HEK293 (cell line): ENCODE results near the gene HADHB.
"Not testable (repeated sequence)": the region's sequence is repeated elsewhere in the genome, so short reads cannot be mapped to it uniquely, and the experiment has no call there.

ENCODE experiments used
- CTCF ChIA-PET: fragments of 350-600 bp; formaldehyde crosslinking; extraction: SDS; loops from one replicate; lab custom pipeline; 2021; ENCODE audit warnings: antibody characterized with exemption; lab: Yijun Ruan, JAX
- POLR2A ChIA-PET: fragments of 300-600 bp; formaldehyde crosslinking; extraction: SDS; loops from one replicate; lab custom pipeline; 2020; ENCODE audit warnings: antibody characterized with exemption, inconsistent platforms; lab: Yijun Ruan, JAX
- H3K27ac ChIP-seq: fragments of 200-500 bp; sonication (Bioruptor generic); 2 replicates; pipeline ENCODE4 v1.5.1; 2014; ENCODE audit warnings: low read depth, low read length, control low read depth, inconsistent platforms; ENCODE audit errors: extremely low read depth
- H3K36me3 ChIP-seq, 2 experiments: fragments of 200-500 bp in 1 of 2; sonication (Bioruptor generic) in 1 of 2; 1 replicate in 1 of 2; 2 replicates in 1 of 2; pipeline ENCODE4 v1.5.1; 2014 to 2017; ENCODE audit warnings: inconsistent platforms in 2 of 2, low read length in 2 of 2; ENCODE audit not compliant: control insufficient read depth in 2 of 2, insufficient read depth in 1 of 2
- H3K4me1 ChIP-seq: fragments of 200-500 bp; sonication (Bioruptor generic); 2 replicates; pipeline ENCODE4 v1.5.1; 2014; ENCODE audit warnings: mild to moderate bottlenecking, low read length, inconsistent platforms; ENCODE audit not compliant: control insufficient read depth, insufficient read depth
- H3K4me3 ChIP-seq: 2 replicates; pipeline ENCODE4 v1.5.1; 2011; ENCODE audit warnings: low read depth, mild to moderate bottlenecking, control low read depth, low read length, moderate library complexity
- H3K9me3 ChIP-seq: fragments of 200-500 bp; sonication (Bioruptor generic); 2 replicates; pipeline ENCODE4 v1.5.1; 2014; ENCODE audit warnings: low read depth, low read length, inconsistent platforms; ENCODE audit not compliant: control insufficient read depth, insufficient read depth
- BCL11B ChIP-seq: fragments of 450-650 bp; formaldehyde crosslinking; IDR thresholded peaks from 2 replicates; pipeline ENCODE4 v1.5.1; 2016; ENCODE audit warnings: low read depth, missing biosample characterization, missing genetic modification characterization
- GLI2 ChIP-seq: fragments of 450-650 bp; formaldehyde crosslinking; IDR thresholded peaks from 2 replicates; pipeline ENCODE4; 2017; ENCODE audit warnings: missing biosample characterization, missing genetic modification characterization, low read depth, borderline replicate concordance
- IKZF3 ChIP-seq: fragments of 450-650 bp; IDR thresholded peaks from 2 replicates; pipeline ENCODE4 v1.5.0; 2018; ENCODE audit warnings: missing biosample characterization, mild to moderate bottlenecking, missing genetic modification characterization, moderate library complexity
- PRDM1 ChIP-seq: fragments of 450-650 bp; formaldehyde crosslinking; IDR thresholded peaks from 2 replicates; pipeline ENCODE4; 2016; ENCODE audit warnings: missing biosample characterization, missing genetic modification characterization
- REPIN1 ChIP-seq: fragments of 450-650 bp; formaldehyde crosslinking; IDR thresholded peaks from 2 replicates; pipeline ENCODE4 v1.5.1; 2017; ENCODE audit warnings: missing biosample characterization, missing genetic modification characterization, low read depth
- SP3 ChIP-seq: fragments of 450-650 bp; formaldehyde crosslinking; IDR thresholded peaks from 2 replicates; pipeline ENCODE4 v1.5.1; 2016; ENCODE audit warnings: missing biosample characterization, missing genetic modification characterization
- YY1 ChIP-seq: fragments of 450-650 bp; formaldehyde crosslinking; IDR thresholded peaks from 2 replicates; pipeline ENCODE4 v1.5.1; 2018; ENCODE audit warnings: missing biosample characterization, missing genetic modification characterization
- ZFP37 ChIP-seq: fragments of 450-650 bp; formaldehyde crosslinking; IDR thresholded peaks from 2 replicates; pipeline ENCODE4 v1.5.1; 2016; ENCODE audit warnings: missing biosample characterization, missing genetic modification characterization
- ZIC2 ChIP-seq: fragments of 450-650 bp; formaldehyde crosslinking; IDR thresholded peaks from 2 replicates; pipeline ENCODE4 v1.5.1; 2016; ENCODE audit warnings: missing biosample characterization, missing genetic modification characterization
- ZNF184 ChIP-seq: fragments of 450-650 bp; IDR thresholded peaks from 2 replicates; pipeline ENCODE4 v1.5.1; 2018; ENCODE audit warnings: missing biosample characterization, mild to moderate bottlenecking, missing genetic modification characterization
- ZNF354C ChIP-seq: fragments of 450-650 bp; formaldehyde crosslinking; IDR thresholded peaks from 2 replicates; pipeline ENCODE4 v1.5.1; 2016; ENCODE audit warnings: missing biosample characterization, missing genetic modification characterization, low read depth, borderline replicate concordance
- ZNF391 ChIP-seq: fragments of 450-650 bp; formaldehyde crosslinking; IDR thresholded peaks from 2 replicates; pipeline ENCODE4 v1.5.1; 2016; ENCODE audit warnings: low read depth, missing biosample characterization, missing genetic modification characterization, borderline replicate concordance
- ZNF560 ChIP-seq: fragments of 450-650 bp; formaldehyde crosslinking; IDR thresholded peaks from 2 replicates; pipeline ENCODE4 v1.5.1; 2017; ENCODE audit warnings: missing biosample characterization, missing genetic modification characterization, borderline replicate concordance
- ZNF596 ChIP-seq: fragments of 450-650 bp; IDR thresholded peaks from 2 replicates; pipeline ENCODE4 v1.5.0; 2018; ENCODE audit warnings: missing biosample characterization, mild to moderate bottlenecking, missing genetic modification characterization, moderate library complexity
- ZNF610 ChIP-seq: fragments of 450-650 bp; formaldehyde crosslinking; IDR thresholded peaks from 2 replicates; pipeline ENCODE4 v1.5.1; 2016; ENCODE audit warnings: missing biosample characterization, missing genetic modification characterization, borderline replicate concordance
- ZNF701 ChIP-seq: fragments of 450-650 bp; formaldehyde crosslinking; IDR thresholded peaks from 2 replicates; pipeline ENCODE4 v1.5.1; 2016; ENCODE audit warnings: missing biosample characterization, missing genetic modification characterization
- ZNF747 ChIP-seq: fragments of 450-650 bp; formaldehyde crosslinking; IDR thresholded peaks from 2 replicates; pipeline ENCODE4 v1.5.1; 2016; ENCODE audit warnings: missing biosample characterization, missing genetic modification characterization
- ZNF76 ChIP-seq: fragments of 450-650 bp; formaldehyde crosslinking; IDR thresholded peaks from 2 replicates; pipeline ENCODE4; 2016; ENCODE audit warnings: low read depth, missing biosample characterization, missing genetic modification characterization, borderline replicate concordance
- ZSCAN23 ChIP-seq: fragments of 450-650 bp; formaldehyde crosslinking; IDR thresholded peaks from 2 replicates; pipeline ENCODE4 v1.5.1; 2016; ENCODE audit warnings: missing biosample characterization, missing genetic modification characterization
- ZXDB ChIP-seq: fragments of 450-650 bp; formaldehyde crosslinking; IDR thresholded peaks from 2 replicates; pipeline ENCODE4 v1.5.1; 2016; ENCODE audit warnings: missing biosample characterization, missing genetic modification characterization
- TF ChIP-seq, protein P1 (sequence below): fragments of 450-650 bp; formaldehyde crosslinking; IDR thresholded peaks from 2 replicates; pipeline ENCODE4 v1.5.1; 2016; ENCODE audit warnings: missing biosample characterization, missing genetic modification characterization
- TF ChIP-seq, protein P2 (sequence below): fragments of 450-650 bp; formaldehyde crosslinking; IDR thresholded peaks from 2 replicates; pipeline ENCODE4 v1.5.1; 2016; ENCODE audit warnings: missing biosample characterization, missing genetic modification characterization
- TF ChIP-seq, protein P3 (sequence below): fragments of 450-650 bp; formaldehyde crosslinking; IDR thresholded peaks from 2 replicates; pipeline ENCODE4 v1.5.1; 2016; ENCODE audit warnings: missing biosample characterization, missing genetic modification characterization
- TF ChIP-seq, protein P4 (sequence below): fragments of 450-650 bp; formaldehyde crosslinking; IDR thresholded peaks from 2 replicates; pipeline ENCODE4 v1.5.1; 2017; ENCODE audit warnings: missing biosample characterization, missing genetic modification characterization

The HADHB gene

DNA sequence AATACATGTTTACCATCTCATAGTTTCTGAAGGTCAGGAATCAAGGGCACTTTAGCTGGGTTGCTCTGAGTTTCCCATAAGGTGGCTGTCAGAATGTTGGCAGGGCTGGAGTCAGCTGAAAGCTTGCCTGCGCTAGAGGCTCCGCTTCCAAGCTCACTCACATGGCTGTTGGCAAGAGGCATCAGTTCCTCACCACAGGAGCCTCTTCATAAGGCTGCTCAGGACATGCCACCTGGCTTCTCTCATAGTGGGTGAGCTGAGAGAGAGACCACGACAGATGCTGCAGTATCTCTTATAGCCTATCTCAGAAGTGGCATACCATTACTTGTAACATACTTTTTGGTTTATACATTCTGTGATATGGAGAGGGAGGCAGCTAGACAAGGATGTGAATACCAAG, 7.2 kb downstream of the HADHB start:
- ChIA-PET POLR2A (no interaction called here), CTCF (interaction anchor here (0.6 kb wide), 1 partner anchor 136 kb away, joined by 3 read pairs; no protein-coding TSS in a partner anchor)
- H3K4me3 ChIP-seq: no peak overlapping the region

DNA sequence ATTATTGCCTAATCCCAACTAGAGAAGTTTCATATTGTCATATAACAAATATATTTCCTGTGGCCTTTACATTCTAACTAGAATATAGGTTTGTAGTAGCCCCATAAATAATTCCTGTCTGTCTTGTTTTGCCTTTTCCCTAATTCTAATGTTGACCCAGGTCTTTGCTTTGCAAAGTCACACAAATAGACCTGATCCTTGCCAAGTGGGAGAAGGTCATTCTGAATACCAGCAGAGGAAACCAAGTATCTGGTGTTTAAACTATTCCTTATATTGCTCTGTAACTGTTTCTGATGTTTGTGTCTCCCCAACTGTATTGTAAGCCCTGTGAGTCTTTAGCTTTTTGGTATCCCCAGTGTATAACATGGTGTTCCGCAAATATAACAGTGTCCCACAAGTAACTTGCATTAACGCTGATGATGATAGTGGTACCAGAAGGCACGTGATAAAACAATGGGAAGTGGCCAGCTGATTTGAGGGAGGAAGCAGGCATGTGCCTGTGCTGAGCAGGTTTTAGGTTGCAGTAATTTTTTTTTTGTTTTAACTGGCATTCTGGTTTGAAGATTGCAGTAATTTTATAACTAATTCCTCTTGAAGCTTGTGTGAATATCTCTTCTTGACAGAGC, 11.1 kb downstream of the HADHB start:
- Histone ChIP-seq H3K9me3 (no peaks in the 10 kb centered on the region), H3K4me3 (no peak overlapping the region), H3K27ac (no peak overlapping the region), H3K4me1 (no peaks in the 10 kb centered on the region), H3K36me3 (peaks cover 3 to 27% of the 10 kb centered on the region in 2 experiments; a peak in 2 of 3 replicates)
- ChIA-PET POLR2A (no interaction called here), CTCF (interaction anchor here (0.6 kb wide), 1 partner anchor 300 kb away, joined by 3 read pairs; no protein-coding TSS in a partner anchor)
- TF ChIP-seq PRDM1 (tag by site-specific recombination) (no peak), ZIC2 (tag by site-specific recombination) (no peak), ZNF596 (no peak), ZNF701 (no peak), ZNF391 (tag by site-specific recombination) (no peak), ZNF354C (tag by site-specific recombination) (no peak), BCL11B (tag by site-specific recombination) (no peak), REPIN1 (tag by site-specific recombination) (no peak), IKZF3 (tag by site-specific recombination) (no peak), ZXDB (tag by site-specific recombination) (no peak), SP3 (tag by site-specific recombination) (no peak), ZNF184 (tag by site-specific recombination) (no peak), ZFP37 (tag by site-specific recombination) (no peak), ZNF747 (tag by site-specific recombination) (no peak)
- TF ChIP-seq, protein P1, sequence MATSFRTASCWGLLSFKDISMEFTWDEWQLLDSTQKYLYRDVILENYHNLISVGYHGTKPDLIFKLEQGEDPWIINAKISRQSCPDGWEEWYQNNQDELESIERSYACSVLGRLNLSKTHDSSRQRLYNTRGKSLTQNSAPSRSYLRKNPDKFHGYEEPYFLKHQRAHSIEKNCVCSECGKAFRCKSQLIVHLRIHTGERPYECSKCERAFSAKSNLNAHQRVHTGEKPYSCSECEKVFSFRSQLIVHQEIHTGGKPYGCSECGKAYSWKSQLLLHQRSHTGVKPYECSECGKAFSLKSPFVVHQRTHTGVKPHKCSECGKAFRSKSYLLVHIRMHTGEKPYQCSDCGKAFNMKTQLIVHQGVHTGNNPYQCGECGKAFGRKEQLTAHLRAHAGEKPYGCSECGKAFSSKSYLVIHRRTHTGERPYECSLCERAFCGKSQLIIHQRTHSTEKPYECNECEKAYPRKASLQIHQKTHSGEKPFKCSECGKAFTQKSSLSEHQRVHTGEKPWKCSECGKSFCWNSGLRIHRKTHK: no peak
- TF ChIP-seq, protein P2, sequence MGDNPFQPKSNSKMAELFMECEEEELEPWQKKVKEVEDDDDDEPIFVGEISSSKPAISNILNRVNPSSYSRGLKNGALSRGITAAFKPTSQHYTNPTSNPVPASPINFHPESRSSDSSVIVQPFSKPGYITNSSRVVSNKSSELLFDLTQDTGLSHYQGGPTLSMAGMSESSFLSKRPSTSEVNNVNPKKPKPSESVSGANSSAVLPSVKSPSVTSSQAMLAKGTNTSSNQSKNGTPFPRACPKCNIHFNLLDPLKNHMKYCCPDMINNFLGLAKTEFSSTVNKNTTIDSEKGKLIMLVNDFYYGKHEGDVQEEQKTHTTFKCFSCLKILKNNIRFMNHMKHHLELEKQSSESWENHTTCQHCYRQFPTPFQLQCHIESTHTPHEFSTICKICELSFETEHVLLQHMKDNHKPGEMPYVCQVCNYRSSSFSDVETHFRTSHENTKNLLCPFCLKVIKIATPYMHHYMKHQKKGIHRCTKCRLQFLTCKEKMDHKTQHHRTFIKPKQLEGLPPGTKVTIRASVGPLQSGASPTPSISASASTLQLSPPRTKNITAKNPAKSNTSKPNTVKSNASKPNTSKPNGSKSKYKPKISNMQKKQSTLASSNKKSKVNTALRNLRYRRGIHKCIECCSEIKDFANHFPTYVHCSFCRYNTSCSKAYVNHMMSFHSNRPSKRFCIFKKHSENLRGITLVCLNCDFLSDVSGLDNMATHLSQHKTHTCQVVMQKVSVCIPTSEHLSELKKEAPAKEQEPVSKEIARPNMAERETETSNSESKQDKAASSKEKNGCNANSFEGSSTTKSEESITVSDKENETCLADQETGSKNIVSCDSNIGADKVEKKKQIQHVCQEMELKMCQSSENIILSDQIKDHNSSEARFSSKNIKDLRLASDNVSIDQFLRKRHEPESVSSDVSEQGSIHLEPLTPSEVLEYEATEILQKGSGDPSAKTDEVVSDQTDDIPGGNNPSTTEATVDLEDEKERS (tag by site-specific recombination): no peak

More for the DNA sequence above, 7.2 kb downstream of the HADHB start:
- H3K9me3 ChIP-seq: no peaks in the 10 kb centered on the region
- TF ChIP-seq YY1 (tag by site-specific recombination): no peak
- TF ChIP-seq ZNF76 (tag by site-specific recombination): no peak
- no peak for TF ChIP-seq ZSCAN23
- no peak for TF ChIP-seq ZNF610 (tag by site-specific recombination)
- TF ChIP-seq, protein P3, sequence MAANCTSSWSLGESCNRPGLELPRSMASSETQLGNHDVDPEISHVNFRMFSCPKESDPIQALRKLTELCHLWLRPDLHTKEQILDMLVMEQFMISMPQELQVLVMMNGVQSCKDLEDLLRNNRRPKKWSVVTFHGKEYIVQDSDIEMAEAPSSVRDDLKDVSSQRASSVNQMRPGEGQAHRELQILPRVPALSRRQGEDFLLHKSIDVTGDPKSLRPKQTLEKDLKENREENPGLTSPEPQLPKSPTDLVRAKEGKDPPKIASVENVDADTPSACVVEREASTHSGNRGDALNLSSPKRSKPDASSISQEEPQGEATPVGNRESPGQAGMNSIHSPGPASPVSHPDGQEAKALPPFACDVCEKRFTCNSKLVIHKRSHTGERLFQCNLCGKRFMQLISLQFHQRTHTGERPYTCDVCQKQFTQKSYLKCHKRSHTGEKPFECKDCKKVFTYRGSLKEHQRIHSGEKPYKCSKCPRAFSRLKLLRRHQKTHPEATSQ: no peak
- no peak for TF ChIP-seq GLI2
- TF ChIP-seq, protein P4, sequence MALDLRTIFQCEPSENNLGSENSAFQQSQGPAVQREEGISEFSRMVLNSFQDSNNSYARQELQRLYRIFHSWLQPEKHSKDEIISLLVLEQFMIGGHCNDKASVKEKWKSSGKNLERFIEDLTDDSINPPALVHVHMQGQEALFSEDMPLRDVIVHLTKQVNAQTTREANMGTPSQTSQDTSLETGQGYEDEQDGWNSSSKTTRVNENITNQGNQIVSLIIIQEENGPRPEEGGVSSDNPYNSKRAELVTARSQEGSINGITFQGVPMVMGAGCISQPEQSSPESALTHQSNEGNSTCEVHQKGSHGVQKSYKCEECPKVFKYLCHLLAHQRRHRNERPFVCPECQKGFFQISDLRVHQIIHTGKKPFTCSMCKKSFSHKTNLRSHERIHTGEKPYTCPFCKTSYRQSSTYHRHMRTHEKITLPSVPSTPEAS (tag by site-specific recombination): no peak
- no peak for TF ChIP-seq ZNF560 (tag by site-specific recombination)
- no peak for TF ChIP-seq ZNF596
- no peaks in the 10 kb centered on the region for H3K4me1 ChIP-seq
- H3K27ac ChIP-seq: no peak overlapping the region
- H3K36me3 ChIP-seq: peaks cover 3 to 5% of the 10 kb centered on the region in 2 experiments; a peak in 1 of 3 replicates

DNA sequence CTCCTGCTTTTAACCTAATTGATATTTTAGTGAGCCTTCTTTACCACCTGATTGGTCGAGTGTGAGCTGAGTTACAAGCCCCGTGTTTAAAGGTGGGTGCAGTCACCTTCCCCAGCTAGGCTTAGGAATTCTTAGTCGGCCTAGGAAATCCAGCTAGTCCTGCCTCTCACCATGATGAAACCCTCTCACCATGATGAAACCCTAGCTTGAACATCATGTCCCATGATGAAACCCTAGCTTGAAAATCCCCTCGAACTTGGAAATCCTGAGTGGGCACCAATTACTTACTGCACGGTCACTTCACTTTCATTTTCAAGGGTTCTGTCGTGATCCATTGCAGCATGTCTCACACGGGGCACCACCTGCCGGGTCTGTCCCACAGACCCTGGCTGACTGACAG, 14.1 kb downstream of the HADHB start:
- H3K4me1 ChIP-seq, H3K27ac ChIP-seq, H3K9me3 ChIP-seq, POLR2A ChIA-PET, H3K4me3 ChIP-seq, CTCF ChIA-PET: not testable (repeated sequence)
- peaks cover 3 to 34% of the 10 kb centered on the region in 2 experiments; a peak in 2 of 3 replicates for H3K36me3 ChIP-seq
